Hematopoietic multipotent progenitor cell (in vitro differentiated cells): ENCODE data around the gene GGCX. TPM values are rescaled to one million over a fixed set of nuclear protein-coding genes. Genes with fewer than 3 reads are reported as not detected.

Source experiments
- DNase-seq, 3 donors: peaks; one replicate each; pipeline ENCODE4 v3.0.0-alpha.2; 2011 to 2015; ENCODE audit warnings: low read depth in 2 of 3, low spot score in 2 of 3
- total RNA-seq: library from RNA; depleted of rRNA; stranded (reverse); fragments of >200 nt; gene quantifications from one replicate; pipeline ENCODE4 v1.2.3, GENCODE V29; 2012

Gene GGCX
- total RNA-seq, 1 donor = 20.7 TPM

GRCh38 chr2:85524336-85524908 lies 36.9 kb downstream of the GGCX start:
- peak in 1 of 3 donors; percentile 43 for DNase-seq

GRCh38 chr2:85523903-85524335 lies 37.4 kb downstream of the GGCX start:
- no peak for DNase-seq

GRCh38 chr2:85523062-85523902 lies 38.0 kb downstream of the GGCX start:
- no peak for DNase-seq

- no peak for DNase-seq
Observed at GRCh38 chr2:85522090-85522647, 39.1 kb downstream of the GGCX start.

- peak in 1 of 3 donors; percentile 41 for DNase-seq
Observed at GRCh38 chr2:85516653-85517389, 44.5 kb downstream of the GGCX start.

- DNase-seq = no peak
Observed at GRCh38 chr2:85514323-85514722, 47.0 kb downstream of the GGCX start.

- DNase-seq = no peak
Observed at GRCh38 chr2:85511008-85511811, 50.1 kb downstream of the GGCX start.

- no peak for DNase-seq
Observed at GRCh38 chr2:85506768-85507181, 54.5 kb downstream of the GGCX start.

GRCh38 chr2:85505551-85506238 lies 55.6 kb downstream of the GGCX start:
- DNase-seq = no peak

GRCh38 chr2:85504778-85505261 lies 56.5 kb downstream of the GGCX start:
- no peak for DNase-seq

- DNase-seq = no peak
Observed at GRCh38 chr2:85503851-85504777, 57.2 kb downstream of the GGCX start.

- DNase-seq = no peak
Observed at GRCh38 chr2:85503168-85503850, 58.0 kb downstream of the GGCX start.

- no peak for DNase-seq
Observed at GRCh38 chr2:85502720-85503119, 58.6 kb downstream of the GGCX start.

- DNase-seq = no peak
Observed at GRCh38 chr2:85501248-85501647, 60.0 kb downstream of the GGCX start.

- no peak for DNase-seq
Observed at GRCh38 chr2:85497944-85498630, 63.2 kb downstream of the GGCX start.

- no peak for DNase-seq
Observed at GRCh38 chr2:85496436-85496835, 64.9 kb downstream of the GGCX start.
